RWPE2 (cell line): ENCODE results near the gene TMEM42.
"Not testable (repeated sequence)": the region's sequence is repeated elsewhere in the genome, so short reads cannot be mapped to it uniquely, and the experiment has no call there.

Experiments used
- ATAC-seq: fragments of 200-7000 bp; cut with Tn5 transposase; 3 replicates; pipeline ENCODE4 v1.9.1; 2021; ENCODE audit warnings: low read depth
- DNase-seq: peaks from one replicate; pipeline ENCODE4 v3.0.0-alpha.2; 2020; ENCODE audit warnings: low spot score
- H3K27ac ChIP-seq: fragments of 450-650 bp; 2 replicates; pipeline ENCODE4 v1.5.1; 2017; ENCODE audit warnings: mild to moderate bottlenecking; ENCODE audit not compliant: poor library complexity, severe bottlenecking
- H3K27me3 ChIP-seq: fragments of 250-450 bp; sonication (Bioruptor Pico); 2 replicates; pipeline ENCODE4 v1.5.1; 2021; ENCODE audit warnings: mild to moderate bottlenecking, moderate library complexity; ENCODE audit not compliant: insufficient read depth, poor library complexity, severe bottlenecking
- H3K36me3 ChIP-seq: fragments of 250-450 bp; sonication (Bioruptor Pico); 2 replicates; pipeline ENCODE4 v1.5.1; 2020; ENCODE audit warnings: low read depth, mild to moderate bottlenecking, moderate library complexity
- H3K4me1 ChIP-seq: fragments of 250-450 bp; sonication (Bioruptor Pico); 2 replicates; pipeline ENCODE4 v1.5.1; 2021; ENCODE audit warnings: mild to moderate bottlenecking, moderate library complexity; ENCODE audit not compliant: insufficient read depth, poor library complexity, severe bottlenecking
- H3K4me3 ChIP-seq: fragments of 250-450 bp; sonication (Bioruptor Pico); 2 replicates; pipeline ENCODE4 v1.5.1; 2021; ENCODE audit warnings: mild to moderate bottlenecking, moderate library complexity; ENCODE audit not compliant: severe bottlenecking
- H3K9me3 ChIP-seq: fragments of 250-450 bp; sonication (Bioruptor Pico); 2 replicates; pipeline ENCODE4 v1.5.1; 2021; ENCODE audit warnings: mild to moderate bottlenecking, moderate library complexity; ENCODE audit not compliant: severe bottlenecking
- CTCF ChIP-seq: fragments of 450-650 bp; IDR thresholded peaks from one replicate; pipeline ENCODE4 v1.5.1; 2017; ENCODE audit warnings: mild to moderate bottlenecking, moderate library complexity; ENCODE audit not compliant: poor library complexity, severe bottlenecking

TMEM42 gene

GRCh38 chr3:44835684-44836083, 26.0 kb upstream of the TMEM42 start:
- no peak for TF ChIP-seq CTCF
- no peak for DNase-seq
- no peak overlapping the region for H3K27ac ChIP-seq
- peaks cover 3% of the 10 kb centered on the region for H3K9me3 ChIP-seq
- H3K4me1 ChIP-seq, result no peaks in the 10 kb centered on the region
- no peak for ATAC-seq
- no peak overlapping the region for H3K4me3 ChIP-seq
- H3K27me3 ChIP-seq, result no peaks in the 10 kb centered on the region
- peaks cover 75% of the 10 kb centered on the region for H3K36me3 ChIP-seq

GRCh38 chr3:44842376-44842775, 19.3 kb upstream of the TMEM42 start:
- TF ChIP-seq CTCF, result no peak
- no peaks in the 10 kb centered on the region for H3K27me3 ChIP-seq
- no peaks in the 10 kb centered on the region for H3K9me3 ChIP-seq
- ATAC-seq, result no peak
- no peak for DNase-seq
- no peak overlapping the region for H3K27ac ChIP-seq
- H3K36me3 ChIP-seq, result peaks cover 58% of the 10 kb centered on the region
- no peaks in the 10 kb centered on the region for H3K4me1 ChIP-seq
- no peak overlapping the region for H3K4me3 ChIP-seq

- no peaks in the 10 kb centered on the region for H3K4me1 ChIP-seq
- no peak for ATAC-seq
- no peak overlapping the region for H3K27ac ChIP-seq
- no peaks in the 10 kb centered on the region for H3K9me3 ChIP-seq
- DNase-seq, result no peak
- H3K27me3 ChIP-seq, result no peaks in the 10 kb centered on the region
- no peak overlapping the region for H3K4me3 ChIP-seq
- H3K36me3 ChIP-seq, result peaks cover 56% of the 10 kb centered on the region
- no peak for TF ChIP-seq CTCF
These were observed 15.9 kb upstream of the TMEM42 start for GRCh38 chr3:44845528-44846520.

- H3K36me3 ChIP-seq, result peaks cover 53% of the 10 kb centered on the region
- no peak overlapping the region for H3K27ac ChIP-seq
- TF ChIP-seq CTCF, result no peak
- no peak for ATAC-seq
- DNase-seq, result no peak
- no peak overlapping the region for H3K4me3 ChIP-seq
- no peaks in the 10 kb centered on the region for H3K27me3 ChIP-seq
- H3K9me3 ChIP-seq, result no peaks in the 10 kb centered on the region
- no peaks in the 10 kb centered on the region for H3K4me1 ChIP-seq
These were observed 13.1 kb upstream of the TMEM42 start for GRCh38 chr3:44848634-44849033.

GRCh38 chr3:44856663-44857062, 5.0 kb upstream of the TMEM42 start:
- peaks cover 33% of the 10 kb centered on the region for H3K36me3 ChIP-seq

More at GRCh38 chr3:44856663-44857062, 5.0 kb upstream of the TMEM42 start:
- not testable (repeated sequence) for H3K27ac ChIP-seq, H3K4me1 ChIP-seq, ATAC-seq, DNase-seq, H3K27me3 ChIP-seq, H3K9me3 ChIP-seq, H3K4me3 ChIP-seq
